ENCODE measurements around the gene CYTH2. TPM values are rescaled to one million over a fixed set of nuclear protein-coding genes. Genes with fewer than 3 reads are reported as not detected.

Gene CYTH2
- total and polyA plus RNA-seq, 2 experiments from 2014 or later = 41.1 to 60.4 TPM

DNA sequence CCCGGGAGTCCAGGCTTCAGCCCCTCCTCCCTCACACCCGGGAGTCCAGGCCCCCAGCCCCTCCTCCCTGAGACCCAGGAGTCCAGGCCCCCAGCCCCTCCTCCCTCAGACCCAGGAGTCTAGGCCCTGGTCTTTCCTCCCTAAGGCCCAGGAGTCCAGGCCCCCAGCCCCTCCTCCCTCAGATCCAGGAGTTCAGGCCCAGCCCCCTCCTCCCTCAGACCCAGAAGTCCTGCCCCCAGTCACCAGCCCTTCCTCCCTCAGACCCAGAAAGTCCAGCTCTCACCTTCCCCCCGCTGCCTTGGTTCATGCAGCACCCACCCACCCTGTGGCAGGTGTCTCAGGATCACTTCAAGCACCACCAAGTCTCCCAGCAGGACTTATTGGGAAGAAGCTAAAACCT lies 14.1 kb downstream of the CYTH2 start:
- Mint-ChIP-seq H3K4me3 (no peak overlapping the region), H3K27ac (peak overlapping the region; percentile 58; the same call in 1 of the 2 replicates), H3K36me3 (ENCODE audit: low read depth) (peaks cover 15% of the 10 kb centered on the region), H3K9me3 (peaks cover 2% of the 10 kb centered on the region), H3K27me3 (ENCODE audit: insufficient read depth, low read depth, poor library complexity) (peaks cover 49% of the 10 kb centered on the region), H3K4me1 (peaks cover 21% of the 10 kb centered on the region)
- H3K4me3 ChIP-seq = no peak overlapping the region
- H3K79me2 ChIP-seq (replicated peaks; ENCODE audit: insufficient read depth) = no peaks in the 10 kb centered on the region
- H3F3A ChIP-seq (replicated peaks; ENCODE audit: low read depth) = peaks cover 34% of the 10 kb centered on the region
- peak; percentile 14 for DNase-seq (ENCODE audit: low spot score)
- H3K27me3 ChIP-seq (ENCODE audit: insufficient read depth) = no peaks in the 10 kb centered on the region
- H3K36me3 ChIP-seq (ENCODE audit: insufficient read depth) = no peaks in the 10 kb centered on the region
- H3K4me1 ChIP-seq (ENCODE audit: insufficient read depth) = peaks cover 12% of the 10 kb centered on the region; the same call in 1 of the 2 replicates
- H3K9me2 ChIP-seq (ENCODE audit: insufficient read depth) = no peaks in the 10 kb centered on the region
- H4K20me1 ChIP-seq (replicated peaks; ENCODE audit: insufficient read depth) = no peaks in the 10 kb centered on the region; the same call in 1 of the 2 replicates
- H2AFZ ChIP-seq = no peak overlapping the region
- ATAC-seq = no peak
- TF ChIP-seq NANOG (IDR thresholded peaks at IDR 0.05; ENCODE audit: borderline replicate concordance) = no peak
- TF ChIP-seq, protein P1, sequence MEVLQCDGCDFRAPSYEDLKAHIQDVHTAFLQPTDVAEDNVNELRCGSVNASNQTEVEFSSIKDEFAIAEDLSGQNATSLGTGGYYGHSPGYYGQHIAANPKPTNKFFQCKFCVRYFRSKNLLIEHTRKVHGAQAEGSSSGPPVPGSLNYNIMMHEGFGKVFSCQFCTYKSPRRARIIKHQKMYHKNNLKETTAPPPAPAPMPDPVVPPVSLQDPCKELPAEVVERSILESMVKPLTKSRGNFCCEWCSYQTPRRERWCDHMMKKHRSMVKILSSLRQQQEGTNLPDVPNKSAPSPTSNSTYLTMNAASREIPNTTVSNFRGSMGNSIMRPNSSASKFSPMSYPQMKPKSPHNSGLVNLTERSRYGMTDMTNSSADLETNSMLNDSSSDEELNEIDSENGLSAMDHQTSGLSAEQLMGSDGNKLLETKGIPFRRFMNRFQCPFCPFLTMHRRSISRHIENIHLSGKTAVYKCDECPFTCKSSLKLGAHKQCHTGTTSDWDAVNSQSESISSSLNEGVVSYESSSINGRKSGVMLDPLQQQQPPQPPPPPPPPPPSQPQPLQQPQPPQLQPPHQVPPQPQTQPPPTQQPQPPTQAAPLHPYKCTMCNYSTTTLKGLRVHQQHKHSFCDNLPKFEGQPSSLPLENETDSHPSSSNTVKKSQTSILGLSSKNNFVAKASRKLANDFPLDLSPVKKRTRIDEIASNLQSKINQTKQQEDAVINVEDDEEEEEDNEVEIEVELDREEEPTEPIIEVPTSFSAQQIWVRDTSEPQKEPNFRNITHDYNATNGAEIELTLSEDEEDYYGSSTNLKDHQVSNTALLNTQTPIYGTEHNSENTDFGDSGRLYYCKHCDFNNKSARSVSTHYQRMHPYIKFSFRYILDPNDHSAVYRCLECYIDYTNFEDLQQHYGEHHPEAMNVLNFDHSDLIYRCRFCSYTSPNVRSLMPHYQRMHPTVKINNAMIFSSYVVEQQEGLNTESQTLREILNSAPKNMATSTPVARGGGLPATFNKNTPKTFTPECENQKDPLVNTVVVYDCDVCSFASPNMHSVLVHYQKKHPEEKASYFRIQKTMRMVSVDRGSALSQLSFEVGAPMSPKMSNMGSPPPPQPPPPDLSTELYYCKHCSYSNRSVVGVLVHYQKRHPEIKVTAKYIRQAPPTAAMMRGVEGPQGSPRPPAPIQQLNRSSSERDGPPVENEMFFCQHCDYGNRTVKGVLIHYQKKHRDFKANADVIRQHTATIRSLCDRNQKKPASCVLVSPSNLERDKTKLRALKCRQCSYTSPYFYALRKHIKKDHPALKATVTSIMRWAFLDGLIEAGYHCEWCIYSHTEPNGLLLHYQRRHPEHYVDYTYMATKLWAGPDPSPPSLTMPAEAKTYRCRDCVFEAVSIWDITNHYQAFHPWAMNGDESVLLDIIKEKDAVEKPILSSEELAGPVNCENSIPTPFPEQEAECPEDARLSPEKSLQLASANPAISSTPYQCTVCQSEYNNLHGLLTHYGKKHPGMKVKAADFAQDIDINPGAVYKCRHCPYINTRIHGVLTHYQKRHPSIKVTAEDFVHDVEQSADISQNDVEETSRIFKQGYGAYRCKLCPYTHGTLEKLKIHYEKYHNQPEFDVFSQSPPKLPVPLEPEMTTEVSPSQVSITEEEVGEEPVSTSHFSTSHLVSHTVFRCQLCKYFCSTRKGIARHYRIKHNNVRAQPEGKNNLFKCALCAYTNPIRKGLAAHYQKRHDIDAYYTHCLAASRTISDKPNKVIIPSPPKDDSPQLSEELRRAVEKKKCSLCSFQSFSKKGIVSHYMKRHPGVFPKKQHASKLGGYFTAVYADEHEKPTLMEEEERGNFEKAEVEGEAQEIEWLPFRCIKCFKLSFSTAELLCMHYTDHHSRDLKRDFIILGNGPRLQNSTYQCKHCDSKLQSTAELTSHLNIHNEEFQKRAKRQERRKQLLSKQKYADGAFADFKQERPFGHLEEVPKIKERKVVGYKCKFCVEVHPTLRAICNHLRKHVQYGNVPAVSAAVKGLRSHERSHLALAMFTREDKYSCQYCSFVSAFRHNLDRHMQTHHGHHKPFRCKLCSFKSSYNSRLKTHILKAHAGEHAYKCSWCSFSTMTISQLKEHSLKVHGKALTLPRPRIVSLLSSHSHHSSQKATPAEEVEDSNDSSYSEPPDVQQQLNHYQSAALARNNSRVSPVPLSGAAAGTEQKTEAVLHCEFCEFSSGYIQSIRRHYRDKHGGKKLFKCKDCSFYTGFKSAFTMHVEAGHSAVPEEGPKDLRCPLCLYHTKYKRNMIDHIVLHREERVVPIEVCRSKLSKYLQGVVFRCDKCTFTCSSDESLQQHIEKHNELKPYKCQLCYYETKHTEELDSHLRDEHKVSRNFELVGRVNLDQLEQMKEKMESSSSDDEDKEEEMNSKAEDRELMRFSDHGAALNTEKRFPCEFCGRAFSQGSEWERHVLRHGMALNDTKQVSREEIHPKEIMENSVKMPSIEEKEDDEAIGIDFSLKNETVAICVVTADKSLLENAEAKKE (CRISPR knock-in tag; IDR thresholded peaks at IDR 0.05) = no peak
- TF ChIP-seq EZH2 (IDR thresholded peaks at IDR 0.05; ENCODE audit: low read depth, unreplicated experiment) = no peak
- no peak for TF ChIP-seq POLR2AphosphoS5 (IDR thresholded peaks at IDR 0.05; ENCODE audit: low read depth)
- no peak for TF ChIP-seq EZH2phosphoT487 (IDR thresholded peaks at IDR 0.05; ENCODE audit: unreplicated experiment)
- TF ChIP-seq ZNF114 (CRISPR knock-in tag; IDR thresholded peaks at IDR 0.05) = no peak
- TF ChIP-seq JUNB (IDR thresholded peaks at IDR 0.05; ENCODE audit: unreplicated experiment) = no peak
- TF ChIP-seq, protein P2, sequence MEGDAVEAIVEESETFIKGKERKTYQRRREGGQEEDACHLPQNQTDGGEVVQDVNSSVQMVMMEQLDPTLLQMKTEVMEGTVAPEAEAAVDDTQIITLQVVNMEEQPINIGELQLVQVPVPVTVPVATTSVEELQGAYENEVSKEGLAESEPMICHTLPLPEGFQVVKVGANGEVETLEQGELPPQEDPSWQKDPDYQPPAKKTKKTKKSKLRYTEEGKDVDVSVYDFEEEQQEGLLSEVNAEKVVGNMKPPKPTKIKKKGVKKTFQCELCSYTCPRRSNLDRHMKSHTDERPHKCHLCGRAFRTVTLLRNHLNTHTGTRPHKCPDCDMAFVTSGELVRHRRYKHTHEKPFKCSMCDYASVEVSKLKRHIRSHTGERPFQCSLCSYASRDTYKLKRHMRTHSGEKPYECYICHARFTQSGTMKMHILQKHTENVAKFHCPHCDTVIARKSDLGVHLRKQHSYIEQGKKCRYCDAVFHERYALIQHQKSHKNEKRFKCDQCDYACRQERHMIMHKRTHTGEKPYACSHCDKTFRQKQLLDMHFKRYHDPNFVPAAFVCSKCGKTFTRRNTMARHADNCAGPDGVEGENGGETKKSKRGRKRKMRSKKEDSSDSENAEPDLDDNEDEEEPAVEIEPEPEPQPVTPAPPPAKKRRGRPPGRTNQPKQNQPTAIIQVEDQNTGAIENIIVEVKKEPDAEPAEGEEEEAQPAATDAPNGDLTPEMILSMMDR (conservative IDR thresholded peaks at IDR 0.05; ENCODE audit: low read depth in 2 of 2) = no peak
- TF ChIP-seq, protein P3, sequence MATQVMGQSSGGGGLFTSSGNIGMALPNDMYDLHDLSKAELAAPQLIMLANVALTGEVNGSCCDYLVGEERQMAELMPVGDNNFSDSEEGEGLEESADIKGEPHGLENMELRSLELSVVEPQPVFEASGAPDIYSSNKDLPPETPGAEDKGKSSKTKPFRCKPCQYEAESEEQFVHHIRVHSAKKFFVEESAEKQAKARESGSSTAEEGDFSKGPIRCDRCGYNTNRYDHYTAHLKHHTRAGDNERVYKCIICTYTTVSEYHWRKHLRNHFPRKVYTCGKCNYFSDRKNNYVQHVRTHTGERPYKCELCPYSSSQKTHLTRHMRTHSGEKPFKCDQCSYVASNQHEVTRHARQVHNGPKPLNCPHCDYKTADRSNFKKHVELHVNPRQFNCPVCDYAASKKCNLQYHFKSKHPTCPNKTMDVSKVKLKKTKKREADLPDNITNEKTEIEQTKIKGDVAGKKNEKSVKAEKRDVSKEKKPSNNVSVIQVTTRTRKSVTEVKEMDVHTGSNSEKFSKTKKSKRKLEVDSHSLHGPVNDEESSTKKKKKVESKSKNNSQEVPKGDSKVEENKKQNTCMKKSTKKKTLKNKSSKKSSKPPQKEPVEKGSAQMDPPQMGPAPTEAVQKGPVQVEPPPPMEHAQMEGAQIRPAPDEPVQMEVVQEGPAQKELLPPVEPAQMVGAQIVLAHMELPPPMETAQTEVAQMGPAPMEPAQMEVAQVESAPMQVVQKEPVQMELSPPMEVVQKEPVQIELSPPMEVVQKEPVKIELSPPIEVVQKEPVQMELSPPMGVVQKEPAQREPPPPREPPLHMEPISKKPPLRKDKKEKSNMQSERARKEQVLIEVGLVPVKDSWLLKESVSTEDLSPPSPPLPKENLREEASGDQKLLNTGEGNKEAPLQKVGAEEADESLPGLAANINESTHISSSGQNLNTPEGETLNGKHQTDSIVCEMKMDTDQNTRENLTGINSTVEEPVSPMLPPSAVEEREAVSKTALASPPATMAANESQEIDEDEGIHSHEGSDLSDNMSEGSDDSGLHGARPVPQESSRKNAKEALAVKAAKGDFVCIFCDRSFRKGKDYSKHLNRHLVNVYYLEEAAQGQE (IDR thresholded peaks at IDR 0.05; ENCODE audit: unreplicated experiment) = no peak
- TF ChIP-seq STAT1 (IDR thresholded peaks at IDR 0.05; ENCODE audit: unreplicated experiment) = no peak
- TF ChIP-seq, protein P4, sequence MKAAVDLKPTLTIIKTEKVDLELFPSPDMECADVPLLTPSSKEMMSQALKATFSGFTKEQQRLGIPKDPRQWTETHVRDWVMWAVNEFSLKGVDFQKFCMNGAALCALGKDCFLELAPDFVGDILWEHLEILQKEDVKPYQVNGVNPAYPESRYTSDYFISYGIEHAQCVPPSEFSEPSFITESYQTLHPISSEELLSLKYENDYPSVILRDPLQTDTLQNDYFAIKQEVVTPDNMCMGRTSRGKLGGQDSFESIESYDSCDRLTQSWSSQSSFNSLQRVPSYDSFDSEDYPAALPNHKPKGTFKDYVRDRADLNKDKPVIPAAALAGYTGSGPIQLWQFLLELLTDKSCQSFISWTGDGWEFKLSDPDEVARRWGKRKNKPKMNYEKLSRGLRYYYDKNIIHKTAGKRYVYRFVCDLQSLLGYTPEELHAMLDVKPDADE (IDR thresholded peaks at IDR 0.05) = no peak
- TF ChIP-seq CREB1 (CRISPR knock-in tag; IDR thresholded peaks at IDR 0.05; ENCODE audit: low read depth) = no peak
- no peak for TF ChIP-seq ZNF331 (CRISPR knock-in tag; IDR thresholded peaks at IDR 0.05; ENCODE audit: low read depth)
- no peak overlapping the region for H3K27ac ChIP-seq (ENCODE audit: low read depth)
- no peak overlapping the region for H3K4me2 ChIP-seq

Data from GM23338 (cell line).